ENCODE measurements around the gene TLE3.

DNA sequence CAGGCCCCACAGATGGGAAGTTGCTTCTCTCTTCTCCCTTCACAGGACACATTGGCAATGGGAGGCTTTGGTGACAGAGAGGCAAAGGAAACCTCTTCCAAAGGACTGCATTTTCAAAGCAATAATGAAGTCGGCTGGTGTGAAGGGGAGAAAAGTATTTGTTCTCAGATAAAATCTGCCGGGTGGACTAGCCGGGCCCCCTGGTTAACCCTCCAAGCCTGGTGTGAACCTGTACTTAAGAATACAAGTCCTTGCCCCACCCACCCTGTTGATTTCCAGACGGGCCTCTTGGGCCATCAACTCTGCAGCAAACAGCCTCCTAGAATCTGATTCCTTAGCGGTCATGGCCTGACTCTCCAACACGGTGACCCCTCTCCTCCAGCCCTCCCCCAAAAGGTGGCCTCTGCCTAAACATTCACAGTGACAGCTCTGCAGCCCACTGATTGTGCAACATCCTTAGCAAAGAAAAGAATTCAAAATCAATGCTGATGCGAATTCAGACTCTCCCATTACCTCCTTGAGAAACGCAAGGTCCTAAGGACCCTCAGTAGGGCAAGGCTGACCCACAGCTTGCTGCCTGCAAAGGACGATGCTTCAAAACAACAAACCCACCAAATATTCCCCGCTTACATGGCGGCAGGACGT lies 9.9 kb downstream of the TLE3 start:
- TF ChIP-seq, protein P1, sequence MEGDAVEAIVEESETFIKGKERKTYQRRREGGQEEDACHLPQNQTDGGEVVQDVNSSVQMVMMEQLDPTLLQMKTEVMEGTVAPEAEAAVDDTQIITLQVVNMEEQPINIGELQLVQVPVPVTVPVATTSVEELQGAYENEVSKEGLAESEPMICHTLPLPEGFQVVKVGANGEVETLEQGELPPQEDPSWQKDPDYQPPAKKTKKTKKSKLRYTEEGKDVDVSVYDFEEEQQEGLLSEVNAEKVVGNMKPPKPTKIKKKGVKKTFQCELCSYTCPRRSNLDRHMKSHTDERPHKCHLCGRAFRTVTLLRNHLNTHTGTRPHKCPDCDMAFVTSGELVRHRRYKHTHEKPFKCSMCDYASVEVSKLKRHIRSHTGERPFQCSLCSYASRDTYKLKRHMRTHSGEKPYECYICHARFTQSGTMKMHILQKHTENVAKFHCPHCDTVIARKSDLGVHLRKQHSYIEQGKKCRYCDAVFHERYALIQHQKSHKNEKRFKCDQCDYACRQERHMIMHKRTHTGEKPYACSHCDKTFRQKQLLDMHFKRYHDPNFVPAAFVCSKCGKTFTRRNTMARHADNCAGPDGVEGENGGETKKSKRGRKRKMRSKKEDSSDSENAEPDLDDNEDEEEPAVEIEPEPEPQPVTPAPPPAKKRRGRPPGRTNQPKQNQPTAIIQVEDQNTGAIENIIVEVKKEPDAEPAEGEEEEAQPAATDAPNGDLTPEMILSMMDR (conservative IDR thresholded peaks at IDR 0.05 in 1 of 2, IDR thresholded peaks at IDR 0.05 in 1 of 2; ENCODE audit: low read depth in 1 of 2, low read length in 2 of 2): no peak
- no peak for TF ChIP-seq EZH2 (IDR thresholded peaks at IDR 0.05; ENCODE audit: low read length, missing control alignments)

Data from fibroblast of lung (primary cell).